ENCODE data around the gene CCNDBP1.
"Not testable (repeated sequence)": the region's sequence is repeated elsewhere in the genome, so short reads cannot be mapped to it uniquely, and the experiment has no call there.

The CCNDBP1 gene

DNA sequence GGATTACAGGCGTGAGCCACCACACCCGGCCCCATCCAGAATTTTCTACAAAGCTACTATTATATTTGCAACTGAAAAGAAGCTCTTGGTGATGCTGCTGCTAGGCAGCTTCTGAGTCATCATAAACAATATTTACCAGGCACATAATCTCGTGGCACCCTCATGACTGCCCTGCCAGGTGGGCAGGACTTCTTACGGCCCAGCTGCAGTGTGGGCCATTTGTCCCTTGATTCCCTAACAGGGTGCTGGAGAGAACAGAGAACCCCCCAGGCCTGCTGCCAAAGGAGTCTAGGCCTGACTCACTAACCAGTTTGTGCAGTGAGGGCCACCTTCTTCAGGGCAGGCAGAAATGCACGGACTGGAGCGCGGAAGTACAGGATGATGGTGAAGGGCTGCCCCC is 30.8 kb downstream of the CCNDBP1 start:
- no peak for DNase-seq (ENCODE audit: low spot score)

DNA sequence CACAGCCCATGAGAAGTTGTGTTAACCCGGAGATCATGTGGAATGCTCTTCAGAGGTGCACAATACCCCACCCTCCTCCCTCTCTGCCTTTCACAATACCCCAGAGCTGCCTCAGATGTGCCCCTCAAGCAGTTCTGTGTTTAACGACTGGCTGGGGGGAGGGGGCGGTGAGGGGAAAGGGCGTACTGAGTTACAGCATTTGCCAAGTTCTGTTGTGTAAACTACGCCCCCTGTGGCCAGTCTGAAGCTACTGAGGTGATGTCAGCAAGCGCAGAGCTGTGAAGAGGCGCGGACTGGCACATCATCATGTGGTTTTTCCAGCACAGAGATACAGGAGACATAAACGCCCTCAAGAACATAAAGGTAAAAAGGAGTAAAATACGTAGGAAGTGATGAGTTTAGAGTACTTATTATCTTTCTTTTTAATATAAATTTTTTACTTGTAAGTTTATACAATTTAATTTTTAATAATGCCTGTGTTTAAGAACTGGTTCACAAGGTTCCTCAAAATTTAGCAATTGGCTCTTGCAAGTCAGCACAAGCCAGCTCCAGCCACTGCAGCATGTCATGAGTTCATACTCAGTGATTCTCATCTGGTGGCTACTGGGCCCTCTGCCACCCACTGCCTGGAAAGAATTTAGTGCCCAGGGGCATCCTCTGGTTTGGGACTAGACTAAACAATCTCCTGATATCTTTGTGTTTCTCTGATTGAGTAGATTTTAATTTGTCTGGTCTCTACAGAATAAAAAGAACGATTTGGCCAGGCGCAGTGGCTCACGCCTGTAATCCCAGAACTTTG is 33.9 kb downstream of the CCNDBP1 start:
- DNase-seq (ENCODE audit: low spot score), result no peak

DNA sequence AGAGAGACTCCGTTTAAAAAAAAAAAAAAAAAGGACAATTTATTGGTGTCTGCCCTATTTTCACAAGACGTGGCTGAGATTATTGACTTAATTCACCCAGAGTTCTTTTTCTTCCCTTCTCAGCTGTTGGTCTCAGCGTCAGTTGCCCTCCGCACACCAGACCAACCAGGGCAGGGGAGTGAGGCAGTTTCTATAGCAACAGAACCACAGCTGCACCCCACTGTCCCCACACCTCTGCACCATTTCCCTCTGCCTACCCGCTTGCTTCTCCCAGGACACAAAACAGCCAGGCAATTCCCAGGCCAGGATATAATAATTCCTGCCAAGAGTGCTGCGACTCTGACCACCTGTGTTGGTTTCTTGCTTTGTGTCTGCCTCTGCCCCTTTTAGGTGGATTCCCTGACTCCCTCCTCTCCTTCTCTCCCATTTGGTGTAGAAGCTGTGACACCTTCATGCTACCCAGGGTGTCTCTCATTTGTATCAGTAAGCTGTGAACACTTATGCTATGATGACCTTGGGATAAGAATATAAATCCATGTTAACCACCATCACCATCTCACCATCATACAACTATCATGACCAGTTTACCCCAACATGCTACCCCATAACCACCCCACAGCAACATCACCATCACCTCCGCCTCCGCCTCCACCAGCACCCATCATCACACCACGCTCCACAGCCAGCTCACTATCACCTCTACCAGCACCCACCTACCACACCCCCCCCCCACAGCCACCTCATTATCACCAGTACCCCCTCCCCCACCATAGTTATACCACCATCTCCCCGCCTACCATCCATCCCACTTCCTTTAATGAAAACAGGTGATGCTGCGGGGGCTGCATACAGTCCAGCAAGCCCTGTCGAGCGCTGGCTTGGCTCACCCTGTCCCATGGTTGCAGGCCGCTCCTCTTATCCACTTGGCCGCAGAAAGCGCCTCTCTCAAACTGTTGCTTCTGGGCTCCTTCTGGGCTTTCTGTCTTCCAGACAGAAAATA is 35.0 kb downstream of the CCNDBP1 start:
- DNase-seq (ENCODE audit: low spot score), result no peak

DNA sequence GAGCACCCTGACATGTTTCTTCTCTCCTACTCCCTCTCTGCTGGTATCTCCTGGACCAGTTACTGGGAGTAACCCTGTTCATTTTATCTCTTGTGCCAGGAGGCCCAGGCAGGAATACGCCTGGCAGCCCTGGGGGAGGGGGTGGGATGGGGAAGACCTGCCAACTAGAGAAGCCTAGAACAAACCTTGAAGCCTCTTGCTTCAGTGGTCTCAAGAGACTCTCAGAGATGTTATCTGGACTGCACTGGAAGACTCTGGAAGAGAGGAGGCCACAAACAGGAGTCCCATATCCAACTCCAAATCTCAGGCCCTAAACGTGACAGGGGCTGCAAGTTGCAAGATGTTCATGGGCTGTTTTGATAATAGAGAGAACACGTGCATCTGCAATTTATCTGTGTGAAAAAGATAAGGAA is 35.8 kb downstream of the CCNDBP1 start, which contains the start of gene EPB42:
EPB42 (minus strand) TSS at position 28 of the 413 bp plus-strand sequence. CDS start 193 bp downstream, outside the sequence.
- no peak for DNase-seq (ENCODE audit: low spot score)

DNA sequence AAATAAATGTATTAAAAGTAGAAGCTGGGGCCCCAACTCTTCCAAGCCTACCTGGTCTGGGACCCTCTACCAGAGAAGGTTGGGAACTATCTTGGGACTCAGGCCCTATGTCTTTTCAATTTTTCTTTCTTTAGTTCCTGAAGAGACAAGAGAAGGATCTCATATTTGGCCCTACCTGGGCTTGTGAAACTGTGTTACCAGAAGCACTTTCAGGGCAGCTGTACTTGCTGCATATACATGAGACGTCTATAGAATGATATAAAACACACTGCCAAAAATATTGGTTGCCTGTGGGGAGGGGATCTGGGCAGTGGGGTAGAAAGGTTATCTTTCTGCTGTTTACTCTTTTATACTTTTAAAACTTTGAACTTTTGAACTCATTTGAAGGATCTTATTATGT is 36.2 kb downstream of the CCNDBP1 start:
- no peak for DNase-seq (ENCODE audit: low spot score)

DNA sequence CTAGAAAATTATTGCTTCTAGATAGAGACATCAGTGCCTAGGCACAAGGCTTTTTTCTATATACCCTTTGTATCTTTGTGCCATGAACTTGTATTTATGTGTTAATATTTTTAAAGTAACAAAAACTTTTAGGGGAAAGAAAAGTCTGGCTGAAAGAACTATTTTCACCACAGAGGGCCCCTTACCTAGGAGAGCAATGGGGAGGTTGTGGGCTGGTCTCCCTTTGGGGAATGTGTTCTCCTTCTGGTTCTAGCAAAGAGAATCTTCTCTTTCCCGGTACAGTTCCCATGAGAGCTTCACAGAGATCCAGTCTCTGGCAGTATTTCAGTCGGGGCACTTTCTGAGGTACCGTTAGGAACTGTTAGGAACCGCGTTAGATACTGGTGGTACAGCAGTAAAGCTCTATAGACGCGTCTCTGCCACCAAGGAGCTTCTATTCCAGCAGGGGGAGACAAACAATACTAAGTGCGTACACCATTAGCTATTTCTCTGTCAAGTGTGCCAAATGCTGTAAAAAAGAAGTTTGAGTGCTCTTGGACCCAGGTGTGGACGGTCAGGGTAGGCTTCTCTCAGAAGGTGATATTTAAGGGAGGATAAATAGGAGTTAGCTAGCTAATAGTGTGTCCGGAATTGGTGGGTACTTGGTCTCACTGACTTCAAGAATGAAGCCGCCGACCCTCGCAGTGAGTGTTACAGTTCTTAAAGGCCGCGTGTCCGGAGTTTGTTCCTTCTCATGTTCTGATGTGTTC is 40.2 kb downstream of the CCNDBP1 start:
- peak; percentile 76 for DNase-seq (ENCODE audit: low spot score)

DNA sequence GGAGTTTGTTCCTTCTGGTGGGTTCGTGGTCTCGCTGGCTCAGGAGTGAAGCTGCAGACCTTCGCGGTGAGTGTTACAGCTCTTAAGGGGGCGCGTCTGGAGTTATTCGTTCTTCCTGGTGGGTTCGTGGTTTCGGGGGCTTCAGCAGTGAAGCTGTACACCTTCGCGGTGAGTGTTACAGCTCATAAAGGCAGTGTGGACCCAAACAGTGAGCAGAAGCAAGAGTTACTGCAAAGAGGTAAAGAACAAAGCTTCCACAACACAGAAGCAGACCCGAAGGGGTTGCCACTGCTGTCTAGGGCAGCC is 40.7 kb downstream of the CCNDBP1 start:
- not testable (repeated sequence) for DNase-seq (ENCODE audit: low spot score)

DNA sequence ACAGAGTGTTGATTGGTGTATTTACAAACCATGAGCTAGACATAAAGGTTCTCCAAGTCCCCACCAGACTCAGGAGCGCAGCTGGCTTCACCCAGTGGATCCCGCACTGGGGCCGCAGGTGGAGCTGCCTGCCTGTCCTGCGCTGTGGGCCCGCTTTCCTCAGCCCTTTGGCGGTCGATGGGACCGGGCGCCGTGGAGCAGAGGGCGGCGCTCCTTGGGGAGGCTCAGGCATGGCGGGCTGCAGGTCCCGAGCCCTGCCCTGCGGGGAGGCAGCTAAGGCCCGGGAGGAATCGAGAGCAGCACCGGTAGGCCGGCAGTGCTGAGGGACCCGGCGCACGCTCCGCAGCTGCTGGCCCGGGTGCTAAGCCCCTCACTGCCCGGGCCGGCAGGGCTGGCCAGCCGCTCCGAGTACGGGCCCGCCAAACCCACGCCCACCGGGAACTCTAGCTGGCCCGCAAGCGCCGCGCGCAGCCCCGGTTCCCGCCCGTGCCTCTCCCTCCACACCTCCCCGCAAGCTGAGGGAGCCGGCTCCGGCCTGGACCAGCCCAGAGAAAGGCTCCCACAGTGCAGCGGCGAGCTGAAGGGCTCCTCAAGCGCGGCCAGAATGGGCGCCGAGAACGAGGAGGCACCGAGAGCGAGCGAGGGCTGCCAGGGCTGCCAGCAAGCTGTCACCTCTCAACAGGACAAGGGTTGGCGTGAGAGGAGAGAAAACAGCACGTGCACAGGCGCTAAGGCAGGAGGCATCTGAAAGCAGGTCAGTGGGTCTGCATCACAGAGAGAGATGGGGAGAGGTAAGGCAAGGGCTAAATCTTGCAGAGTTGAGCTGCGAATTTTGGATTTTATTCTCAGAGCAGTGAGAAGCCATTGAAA is 41.5 kb downstream of the CCNDBP1 start:
- DNase-seq (ENCODE audit: low spot score), result no peak

DNA sequence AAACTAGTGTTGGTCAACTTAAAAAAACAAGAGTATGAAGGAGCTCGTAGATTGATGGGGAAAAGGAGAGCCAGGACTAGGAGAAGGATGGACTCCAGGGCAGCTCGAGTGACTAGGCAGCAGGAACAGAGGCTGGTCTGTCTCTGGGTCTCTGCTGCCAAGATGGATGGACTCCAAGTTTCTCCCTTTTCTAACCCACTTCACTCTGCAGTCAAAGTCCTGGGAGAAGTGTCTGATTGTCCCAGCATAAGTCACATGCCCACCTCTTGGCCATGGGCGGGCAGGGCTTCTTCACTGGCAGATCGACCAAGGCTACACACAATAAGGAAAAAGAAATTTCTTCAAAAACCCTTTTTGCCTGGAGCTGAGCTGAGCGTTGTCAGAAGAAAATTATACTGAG is 44.8 kb downstream of the CCNDBP1 start:
- DNase-seq (ENCODE audit: low spot score), result peak; percentile 71

DNA sequence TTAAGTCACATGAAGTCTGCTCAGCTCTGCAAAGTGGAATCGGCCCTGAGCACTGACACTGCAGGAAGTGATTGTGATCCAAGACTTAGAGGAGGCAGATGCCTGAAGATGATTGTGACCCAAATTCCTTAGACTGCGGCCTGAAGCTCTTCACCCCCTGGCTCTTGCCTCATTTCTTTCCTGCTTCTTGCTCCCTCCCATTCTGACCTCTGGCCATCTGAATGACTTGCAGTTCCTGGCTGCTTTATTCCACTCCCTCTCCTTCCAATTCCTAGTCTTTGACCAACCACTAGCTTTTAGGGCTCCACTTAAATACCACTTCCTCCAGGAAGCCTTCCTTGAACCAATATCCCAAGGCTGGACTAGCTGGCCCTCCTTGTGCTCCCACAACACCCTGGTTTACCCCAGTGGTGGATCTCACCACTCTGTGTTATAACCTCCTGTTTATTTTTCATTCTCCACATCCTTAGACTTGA is 45.5 kb downstream of the CCNDBP1 start:
- no peak for DNase-seq (ENCODE audit: low spot score)

DNA sequence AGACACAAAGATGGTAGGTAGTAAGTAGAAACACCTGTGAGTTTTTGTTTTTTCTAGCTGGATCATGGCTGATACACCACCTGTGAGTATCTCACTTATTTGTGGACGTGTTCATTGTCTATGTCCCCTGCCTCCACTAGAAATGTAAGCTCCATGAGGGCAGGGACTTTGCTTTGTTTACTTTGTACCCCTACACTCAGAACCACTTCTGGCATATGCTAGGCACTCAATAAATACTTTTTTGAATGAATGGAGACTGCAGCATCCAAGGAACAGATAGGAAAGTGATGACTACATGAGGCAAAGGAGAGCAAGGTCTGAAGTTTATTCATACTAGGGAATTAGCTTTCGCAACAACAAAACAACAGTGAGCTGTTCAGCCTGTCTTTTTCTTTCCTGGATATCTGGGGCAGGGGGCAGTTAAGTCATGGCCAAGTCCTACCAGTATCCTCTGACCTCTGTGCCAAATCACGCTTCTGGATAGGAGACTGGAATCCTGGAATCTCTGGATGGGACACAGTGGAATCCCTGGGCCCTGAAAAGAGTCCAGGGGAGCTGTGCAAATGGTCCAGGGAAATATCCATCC is 47.2 kb downstream of the CCNDBP1 start:
- no peak for DNase-seq (ENCODE audit: low spot score)

DNA sequence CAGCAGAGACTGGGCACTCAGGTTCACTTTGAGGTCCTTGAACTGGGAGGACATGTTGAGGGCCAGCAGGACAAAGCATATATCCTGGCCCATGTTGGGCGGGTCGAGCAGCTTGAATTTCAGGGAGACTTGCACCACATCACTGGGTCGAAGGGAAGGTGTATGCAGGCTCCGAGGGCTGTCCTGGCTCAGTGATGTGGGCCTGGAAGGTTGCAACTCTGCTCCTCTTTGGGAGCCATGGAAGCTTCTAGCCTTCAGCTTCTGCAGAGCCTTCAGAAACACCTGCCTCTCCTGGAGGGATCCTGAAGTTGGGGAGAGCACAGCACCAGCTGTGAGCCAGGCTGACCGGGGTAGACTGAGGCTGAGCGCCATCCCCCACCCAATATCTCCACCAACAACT is 50.3 kb downstream of the CCNDBP1 start:
- no peak for DNase-seq (ENCODE audit: low spot score)

DNA sequence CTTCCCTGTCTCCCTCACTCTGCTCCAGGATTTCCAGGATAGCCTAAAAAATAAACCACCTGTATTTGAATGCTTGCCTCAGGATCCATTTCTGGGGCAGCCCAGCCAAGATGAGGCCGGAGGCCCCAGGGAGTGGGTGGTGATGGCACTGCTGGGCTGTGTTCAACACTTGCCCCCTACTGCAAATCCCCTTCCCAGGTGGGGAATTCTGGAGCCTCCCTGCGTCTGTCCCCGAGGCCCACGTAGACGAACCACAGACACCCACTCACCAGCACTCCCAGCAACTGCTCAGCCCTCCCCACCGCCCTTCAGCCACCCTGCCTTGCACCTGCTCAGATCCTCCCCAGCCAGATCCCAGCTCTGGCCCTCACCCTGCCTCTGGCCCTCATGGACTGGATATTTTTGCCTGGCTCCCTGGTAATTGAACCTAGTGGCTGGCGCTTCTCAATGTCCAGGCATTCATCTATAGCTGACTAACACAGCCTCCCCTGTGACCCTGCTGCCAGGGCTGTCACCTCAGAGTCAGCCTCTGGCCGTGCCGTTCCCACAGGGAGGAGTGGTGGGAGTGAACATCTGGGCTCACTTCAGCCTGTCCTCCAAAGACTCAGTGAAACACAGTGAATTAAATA is 52.8 kb downstream of the CCNDBP1 start:
- no peak for DNase-seq (ENCODE audit: low spot score)

DNA sequence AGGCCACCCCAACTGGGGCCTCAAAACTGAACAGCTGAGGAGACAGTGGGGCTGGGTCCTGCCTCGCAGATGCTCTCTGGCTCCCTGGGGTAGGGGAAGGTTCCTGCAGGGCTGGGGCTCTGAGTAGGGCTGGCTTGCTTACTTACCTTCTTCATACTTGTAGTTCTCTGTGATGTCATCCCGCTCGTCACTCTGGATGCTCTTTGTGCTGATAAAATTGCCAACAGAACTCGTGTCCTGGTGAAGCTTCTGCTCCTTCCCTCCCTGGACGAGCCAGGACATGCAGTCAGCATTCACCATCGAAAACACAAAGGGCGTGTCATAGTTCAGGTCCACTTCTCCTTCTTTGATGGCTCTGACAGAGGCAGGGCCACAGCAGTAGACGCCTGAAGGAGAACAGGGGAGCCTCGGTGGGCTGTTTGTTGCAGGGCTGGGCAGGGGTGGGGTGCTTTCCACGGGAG is 53.5 kb downstream of the CCNDBP1 start:
- no peak for DNase-seq (ENCODE audit: low spot score)

DNA sequence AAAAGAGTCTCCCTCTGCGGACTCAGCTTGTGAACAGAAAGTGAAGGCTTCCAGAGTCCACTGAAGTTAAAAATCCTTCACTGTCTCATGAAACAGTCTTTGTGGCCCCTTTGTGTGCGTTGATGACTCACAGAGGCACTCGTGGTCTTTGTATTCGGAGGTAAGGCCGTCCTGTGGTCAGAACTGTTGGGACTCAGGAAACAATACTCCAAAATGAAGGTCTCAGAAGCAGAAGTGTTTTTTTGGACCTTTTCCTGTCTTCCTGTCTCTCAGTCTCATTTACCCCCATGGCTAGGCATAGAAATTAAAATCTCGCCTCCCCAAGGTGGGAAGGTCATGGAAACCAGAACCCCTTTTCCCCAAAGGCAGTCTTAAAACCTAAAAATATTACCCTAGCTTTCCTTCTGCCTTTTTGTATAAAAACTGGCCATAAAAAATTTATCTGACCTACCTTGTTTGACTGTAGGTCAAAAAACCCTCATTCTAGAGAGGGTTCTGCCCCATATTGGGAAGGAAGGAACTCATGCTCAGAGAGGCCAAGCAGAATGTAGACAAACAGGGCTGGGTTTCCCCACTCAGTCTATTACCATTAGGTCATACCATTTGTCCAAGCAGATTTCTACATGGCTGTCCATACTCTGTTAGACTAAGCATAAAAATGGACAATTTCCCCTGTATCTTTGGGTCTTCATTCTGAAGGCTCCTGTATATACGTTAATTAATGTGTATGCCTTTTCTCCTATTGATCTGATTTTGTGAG is 54.7 kb downstream of the CCNDBP1 start:
- no peak for DNase-seq (ENCODE audit: low spot score)

DNA sequence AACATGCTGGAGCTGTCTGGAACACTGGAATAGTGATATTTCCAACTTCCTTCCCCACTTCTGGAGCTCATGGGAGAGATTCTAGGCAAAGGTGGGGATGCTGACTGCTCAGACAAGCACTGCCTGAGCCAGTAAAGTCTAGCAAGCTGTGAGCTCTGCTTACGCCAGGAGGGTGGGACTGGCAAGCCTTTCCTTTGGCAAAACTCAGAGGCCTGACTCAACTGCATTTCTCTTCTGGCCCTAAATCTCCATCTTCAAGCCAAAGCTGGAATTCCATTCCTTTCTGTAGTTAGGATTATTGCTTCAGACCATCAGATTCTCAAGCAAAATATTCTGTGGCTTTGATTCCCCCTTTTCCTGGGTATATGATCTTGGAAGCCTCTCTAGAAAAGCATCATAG is 55.9 kb downstream of the CCNDBP1 start:
- peak; percentile 45 for DNase-seq (ENCODE audit: low spot score)

DNA sequence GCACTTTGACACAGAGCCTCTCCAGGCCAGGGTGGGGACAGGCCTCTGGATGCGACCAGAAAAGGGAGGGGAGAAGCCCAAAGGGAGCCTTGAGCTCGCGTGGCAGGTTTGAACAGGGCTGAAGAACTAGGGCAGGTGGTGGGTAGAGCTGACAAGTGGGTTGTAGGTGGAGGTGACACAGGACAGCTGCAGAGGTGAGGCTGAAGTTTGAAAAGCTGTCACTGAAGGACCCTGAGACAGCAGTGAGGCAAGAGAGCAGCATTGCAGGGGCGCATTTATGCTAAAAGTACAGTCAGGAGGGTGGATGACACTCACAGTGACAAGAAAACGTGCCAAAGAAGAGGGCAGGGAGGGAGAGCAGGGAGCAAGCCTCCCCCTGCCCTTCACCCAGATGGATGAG is 57.4 kb downstream of the CCNDBP1 start:
- no peak for DNase-seq (ENCODE audit: low spot score)

DNA sequence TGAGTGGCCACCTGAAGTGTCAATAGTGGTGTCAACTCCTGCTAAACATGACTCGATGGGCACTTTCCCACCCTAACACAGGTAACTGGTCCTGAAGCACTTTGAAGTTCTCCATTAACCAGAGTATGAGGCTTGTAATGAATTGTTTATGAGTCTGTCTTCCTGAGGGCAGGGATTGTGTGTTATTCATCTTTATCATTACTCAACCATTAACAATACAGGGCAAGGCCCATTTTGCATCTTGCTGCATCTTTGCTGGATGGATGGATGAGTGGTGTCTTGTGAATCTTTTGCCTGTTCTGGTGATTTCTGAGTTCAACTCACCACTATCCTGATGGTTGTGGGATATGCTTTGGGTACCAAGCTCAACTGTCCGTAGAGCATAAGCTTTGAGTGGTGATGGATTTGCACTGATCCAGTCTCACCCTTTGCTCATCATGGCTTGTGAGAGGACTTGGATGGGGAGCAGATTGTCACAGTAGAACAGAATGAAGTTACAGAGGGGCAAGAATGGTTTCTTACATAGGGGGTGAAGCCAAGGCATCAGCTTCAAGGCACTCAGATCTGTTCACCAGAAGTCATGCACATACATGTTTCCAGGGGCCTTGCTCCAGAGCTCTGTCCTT is 57.9 kb downstream of the CCNDBP1 start:
- DNase-seq (ENCODE audit: low spot score), result no peak

DNA sequence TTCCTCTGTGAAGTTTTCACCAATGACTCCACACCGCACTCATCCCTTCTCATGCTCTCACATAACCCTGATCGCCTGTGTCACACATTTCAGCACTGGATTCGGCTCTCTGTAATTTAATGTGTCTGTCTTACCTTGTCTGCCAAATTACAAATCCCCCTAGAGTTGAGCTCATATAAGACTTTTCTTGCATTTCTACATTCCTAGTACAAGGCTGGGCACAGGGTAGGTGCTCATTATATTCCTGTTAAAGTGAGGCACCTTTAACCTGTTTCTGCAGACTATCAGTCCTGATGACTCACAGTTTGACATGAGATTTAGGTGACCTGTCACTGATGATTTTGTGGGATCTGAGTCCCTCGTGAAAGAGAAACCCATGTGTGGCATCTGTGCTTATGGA is 58.9 kb downstream of the CCNDBP1 start:
- DNase-seq (ENCODE audit: low spot score), result no peak
